ENCODE measurements around the gene PLA2G4D.

DNA sequence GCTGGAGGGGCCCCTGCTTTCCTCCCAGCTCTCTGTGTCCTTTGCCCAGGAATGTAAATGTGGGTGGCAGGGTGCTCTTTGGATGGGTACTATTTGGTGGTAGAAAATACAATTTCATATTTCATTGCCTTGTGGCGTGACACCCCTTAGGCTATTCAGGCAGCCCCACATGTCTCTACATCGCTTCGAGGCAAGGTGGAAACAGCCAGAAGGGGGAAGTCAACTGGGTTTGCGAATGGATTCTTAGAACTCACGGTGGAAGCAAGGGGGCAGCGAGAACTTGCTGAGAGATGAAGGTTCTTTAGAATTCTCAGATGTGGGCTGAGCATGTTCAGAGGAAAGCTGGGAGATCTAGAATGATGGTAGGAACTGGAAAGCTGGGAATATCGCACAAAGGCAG is 25.3 kb downstream of the PLA2G4D start:
- TF ChIP-seq JUND (IDR thresholded peaks at IDR 0.05; ENCODE audit: low read depth, low read length) (no peak), ZNF274 (IDR thresholded peaks at IDR 0.05; ENCODE audit: insufficient read depth, insufficient read length) (no peak), RBBP5 (conservative IDR thresholded peaks at IDR 0.05) (no peak), NFXL1 (IDR thresholded peaks at IDR 0.05; ENCODE audit: borderline replicate concordance) (no peak)
- TF ChIP-seq, protein P1, sequence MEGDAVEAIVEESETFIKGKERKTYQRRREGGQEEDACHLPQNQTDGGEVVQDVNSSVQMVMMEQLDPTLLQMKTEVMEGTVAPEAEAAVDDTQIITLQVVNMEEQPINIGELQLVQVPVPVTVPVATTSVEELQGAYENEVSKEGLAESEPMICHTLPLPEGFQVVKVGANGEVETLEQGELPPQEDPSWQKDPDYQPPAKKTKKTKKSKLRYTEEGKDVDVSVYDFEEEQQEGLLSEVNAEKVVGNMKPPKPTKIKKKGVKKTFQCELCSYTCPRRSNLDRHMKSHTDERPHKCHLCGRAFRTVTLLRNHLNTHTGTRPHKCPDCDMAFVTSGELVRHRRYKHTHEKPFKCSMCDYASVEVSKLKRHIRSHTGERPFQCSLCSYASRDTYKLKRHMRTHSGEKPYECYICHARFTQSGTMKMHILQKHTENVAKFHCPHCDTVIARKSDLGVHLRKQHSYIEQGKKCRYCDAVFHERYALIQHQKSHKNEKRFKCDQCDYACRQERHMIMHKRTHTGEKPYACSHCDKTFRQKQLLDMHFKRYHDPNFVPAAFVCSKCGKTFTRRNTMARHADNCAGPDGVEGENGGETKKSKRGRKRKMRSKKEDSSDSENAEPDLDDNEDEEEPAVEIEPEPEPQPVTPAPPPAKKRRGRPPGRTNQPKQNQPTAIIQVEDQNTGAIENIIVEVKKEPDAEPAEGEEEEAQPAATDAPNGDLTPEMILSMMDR (IDR thresholded peaks at IDR 0.05 in 2 of 3, conservative IDR thresholded peaks at IDR 0.05 in 1 of 3; ENCODE audit: control insufficient read depth in 2 of 3, extremely low read depth in 1 of 3, insufficient read depth in 1 of 3, low read depth in 3 of 3, low read length in 3 of 3) = no peak

All from GM12878 (cell line).